Activated CD4-positive, alpha-beta T cell treated with anti-CD3 and anti-CD28 coated beads for 4 hours (primary cell): ENCODE measurements around the gene CTTNBP2NL.

ENCODE experiments used
- DNase-seq, 2 donors: peaks; one replicate each; pipeline ENCODE4 v3.0.0-alpha.2; 2020

Gene CTTNBP2NL

GRCh38 chr1:112395821-112396652 is at the start of gene CTTNBP2NL:
CTTNBP2NL (plus strand) TSS chr1:112396214; CDS start chr1:112416166, 19,952 bp downstream.
- peak; percentile 74 to 77 for DNase-seq

- no peak for DNase-seq
These were observed 49.1 kb upstream of the CTTNBP2NL start for GRCh38 chr1:112346801-112347350.

GRCh38 chr1:112356765-112357164 is 39.2 kb upstream of the CTTNBP2NL start:
- no peak for DNase-seq

- DNase-seq, result no peak
These were observed 38.5 kb upstream of the CTTNBP2NL start for GRCh38 chr1:112357467-112357866.

- no peak for DNase-seq
These were observed 37.8 kb upstream of the CTTNBP2NL start for GRCh38 chr1:112358061-112358770.

GRCh38 chr1:112358798-112359408 is 37.1 kb upstream of the CTTNBP2NL start:
- DNase-seq, result peak; percentile 15 to 32

- DNase-seq, result no peak
These were observed 35.9 kb upstream of the CTTNBP2NL start for GRCh38 chr1:112359961-112360767.

- DNase-seq, result no peak
These were observed 32.4 kb upstream of the CTTNBP2NL start for GRCh38 chr1:112363636-112364035.

- DNase-seq, result no peak
These were observed 27.8 kb upstream of the CTTNBP2NL start for GRCh38 chr1:112368198-112368597.

- peak; percentile 76 to 86 for DNase-seq
These were observed 26.4 kb upstream of the CTTNBP2NL start for GRCh38 chr1:112369392-112370285.

GRCh38 chr1:112370996-112371395 is 25.0 kb upstream of the CTTNBP2NL start:
- no peak for DNase-seq

- no peak for DNase-seq
These were observed 24.2 kb upstream of the CTTNBP2NL start for GRCh38 chr1:112371775-112372174.

GRCh38 chr1:112373806-112374205 is 22.2 kb upstream of the CTTNBP2NL start:
- DNase-seq, result no peak

GRCh38 chr1:112375701-112376100 is 20.3 kb upstream of the CTTNBP2NL start:
- no peak for DNase-seq

GRCh38 chr1:112380356-112380755 is 15.7 kb upstream of the CTTNBP2NL start:
- no peak for DNase-seq

- DNase-seq, result no peak
These were observed 14.5 kb upstream of the CTTNBP2NL start for GRCh38 chr1:112381324-112382076.

GRCh38 chr1:112383759-112384370 is 12.1 kb upstream of the CTTNBP2NL start:
- no peak for DNase-seq

GRCh38 chr1:112386024-112386723 is 9.8 kb upstream of the CTTNBP2NL start:
- no peak for DNase-seq

- no peak for DNase-seq
These were observed 9.2 kb upstream of the CTTNBP2NL start for GRCh38 chr1:112386731-112387346.
